Neural cell (in vitro differentiated cells): ENCODE data around the gene TMEM9. TPM values are rescaled to one million over a fixed set of nuclear protein-coding genes. Genes with fewer than 3 reads are reported as not detected.

ENCODE experiments used
- H2AFZ ChIP-seq: fragments of 200-600, 300-800 bp; sonication (generic), shearing (Covaris generic); 2 replicates; pipeline ENCODE4 v1.6.0; 2014; ENCODE audit warnings: low read depth, mild to moderate bottlenecking, antibody characterized with exemption, low read length, moderate library complexity
- H3F3A ChIP-seq: fragments of 200-600 bp; shearing (Covaris generic); 2 replicates; pipeline ENCODE4 v1.6.1; 2016; ENCODE audit warnings: mild to moderate bottlenecking, moderate library complexity, mixed read lengths, antibody characterized with exemption, low read length; ENCODE audit not compliant: insufficient read depth, poor library complexity, severe bottlenecking
- H3K27ac ChIP-seq: fragments of 200-600, 300-800 bp; sonication (generic), shearing (Covaris generic); 2 replicates; pipeline ENCODE4 v1.5.1; 2014; ENCODE audit warnings: mild to moderate bottlenecking, low read length, moderate library complexity
- H3K27me3 ChIP-seq: fragments of 300-800, 200-600 bp; sonication (generic), shearing (Covaris generic); 2 replicates; pipeline ENCODE4 v1.6.0; 2014; ENCODE audit warnings: mild to moderate bottlenecking, low read depth, low read length, moderate library complexity; ENCODE audit not compliant: insufficient read depth
- H3K36me3 ChIP-seq: fragments of 300-800, 200-600 bp; sonication (generic), shearing (Covaris generic); 2 replicates; pipeline ENCODE4 v1.5.1; 2014; ENCODE audit warnings: mild to moderate bottlenecking, antibody characterized with exemption, low read length, moderate library complexity; ENCODE audit not compliant: insufficient read depth
- H3K4me2 ChIP-seq: fragments of 300-800, 200-600 bp; sonication (generic), shearing (Covaris generic); 2 replicates; pipeline ENCODE4 v1.6.0; 2014; ENCODE audit warnings: mild to moderate bottlenecking, low read length
- H3K4me3 ChIP-seq: fragments of 300-800, 200-600 bp; sonication (generic), shearing (Covaris generic); 2 replicates; pipeline ENCODE4 v1.5.1; 2014; ENCODE audit warnings: mild to moderate bottlenecking, low read length, moderate library complexity
- H3K79me2 ChIP-seq: fragments of 200-600 bp; shearing (Covaris generic); replicated peaks from 2 replicates; pipeline ENCODE4 v1.6.0; 2014; ENCODE audit warnings: mild to moderate bottlenecking, low read length, moderate library complexity; ENCODE audit not compliant: insufficient read depth
- H3K9ac ChIP-seq: fragments of 300-800, 200-600 bp; sonication (generic), shearing (Covaris generic); 2 replicates; pipeline ENCODE4 v1.6.1; 2016; ENCODE audit warnings: mild to moderate bottlenecking, low read length, mixed read lengths
- H3K9me2 ChIP-seq: fragments of 200-600 bp; shearing (Covaris generic); 2 replicates; pipeline ENCODE4 v1.6.1; 2016; ENCODE audit warnings: mild to moderate bottlenecking, low read length, mixed read lengths; ENCODE audit not compliant: insufficient read depth
- H3K9me3 ChIP-seq: fragments of 200-600, 300-800 bp; sonication (generic), shearing (Covaris generic); 2 replicates; pipeline ENCODE4 v1.6.1; 2016; ENCODE audit warnings: mild to moderate bottlenecking, mixed run types, low read length, moderate library complexity, mixed read lengths
- H4K20me1 ChIP-seq: fragments of 200-600 bp; shearing (Covaris generic); 2 replicates; pipeline ENCODE4 v1.6.1; 2016; ENCODE audit warnings: mild to moderate bottlenecking, mixed run types; ENCODE audit not compliant: insufficient read depth
- CTCF ChIP-seq: fragments of 450-650 bp; IDR thresholded peaks from 2 replicates; pipeline ENCODE4 v1.5.1; 2014; ENCODE audit warnings: antibody characterized with exemption, mild to moderate bottlenecking, moderate library complexity; ENCODE audit not compliant: poor library complexity, severe bottlenecking
- EP300 ChIP-seq: fragments of 450-650 bp; conservative IDR thresholded peaks from 2 replicates; pipeline ENCODE4 v1.6.1; 2014; ENCODE audit warnings: antibody characterized with exemption, mild to moderate bottlenecking, moderate library complexity; ENCODE audit not compliant: poor library complexity, severe bottlenecking
- EZH2 ChIP-seq: fragments of 200-600, 300-800 bp; shearing (Covaris generic), sonication (generic); IDR thresholded peaks from 2 replicates; pipeline ENCODE4 v1.6.1; 2014; ENCODE audit warnings: antibody characterized with exemption, low read length, borderline replicate concordance, mild to moderate bottlenecking; ENCODE audit not compliant: insufficient read depth, poor library complexity, severe bottlenecking
- MXI1 ChIP-seq: fragments of 450-650 bp; conservative IDR thresholded peaks from 2 replicates; pipeline ENCODE4 v1.6.1; 2014; ENCODE audit warnings: antibody characterized with exemption, mild to moderate bottlenecking; ENCODE audit not compliant: poor library complexity, severe bottlenecking
- POLR2AphosphoS5 ChIP-seq: IDR thresholded peaks from 2 replicates; pipeline ENCODE4 v1.6.1; 2012
- RAD21 ChIP-seq: fragments of 450-650 bp; conservative IDR thresholded peaks from 2 replicates; pipeline ENCODE4 v1.6.1; 2014; ENCODE audit warnings: antibody characterized with exemption, mild to moderate bottlenecking, moderate library complexity
- REST ChIP-seq: IDR thresholded peaks from 2 replicates; pipeline ENCODE4 v1.6.1; 2012; ENCODE audit warnings: borderline replicate concordance
- SMC3 ChIP-seq: fragments of 450-650 bp; conservative IDR thresholded peaks from 2 replicates; pipeline ENCODE4 v1.6.1; 2014; ENCODE audit warnings: antibody characterized with exemption, mild to moderate bottlenecking, moderate library complexity; ENCODE audit not compliant: poor library complexity
- TAF1 ChIP-seq: IDR thresholded peaks from 2 replicates; pipeline ENCODE4 v1.6.1; 2012; ENCODE audit warnings: low read depth
- polyA plus RNA-seq: library from polyadenylated mRNA; depleted of rRNA; stranded (reverse); fragments of >200 nt; gene quantifications from 2 replicates; pipeline ENCODE4 v1.2.3, GENCODE V29; 2014

Gene TMEM9
- polyA plus RNA-seq, 1 donor from 2014 or later: 182 TPM

DNA sequence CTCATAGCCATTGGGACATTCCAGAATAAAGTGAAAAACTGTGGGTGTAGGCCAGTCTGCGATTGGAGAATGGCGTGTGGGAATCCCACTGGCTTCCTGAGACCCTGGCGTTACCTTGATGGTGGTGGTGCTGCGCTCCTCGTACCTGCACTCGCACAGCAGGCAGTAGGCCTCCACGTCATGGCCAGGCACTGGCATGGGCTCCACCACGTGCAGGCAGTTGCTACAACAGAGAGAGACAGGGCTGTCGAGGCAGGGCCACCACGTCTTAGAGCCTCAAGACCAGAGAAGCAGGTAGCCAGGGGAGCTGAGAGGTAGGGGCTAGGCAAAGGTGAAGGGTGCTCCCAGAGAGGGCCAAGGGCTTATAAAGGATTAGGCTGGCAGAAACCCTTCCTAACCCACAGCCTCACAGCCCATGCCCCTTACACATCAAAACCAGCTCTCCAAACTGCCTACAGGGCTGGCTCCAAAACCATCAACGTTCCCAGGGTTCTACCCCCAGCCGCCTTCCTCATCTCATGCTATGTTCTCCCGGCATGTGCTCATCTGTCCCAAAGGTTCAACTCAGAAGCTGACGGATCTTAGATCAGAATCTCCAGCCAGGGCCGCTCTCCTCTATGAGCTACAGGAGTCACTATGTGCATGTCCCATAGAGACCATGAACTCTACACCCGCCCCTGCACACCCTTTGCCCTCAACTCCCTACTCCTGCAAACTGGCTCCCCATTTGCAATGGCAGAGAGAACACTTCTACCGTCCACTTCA, 7.5 kb downstream of the TMEM9 start:
- TF ChIP-seq POLR2AphosphoS5 (no peak), EP300 (no peak), TAF1 (no peak), REST (no peak), SMC3 (no peak), MXI1 (no peak), RAD21 (no peak), EZH2 (no peak), CTCF (no peak)
- no peak overlapping the region for H3K4me2 ChIP-seq
- H3K79me2 ChIP-seq: no peaks in the 10 kb centered on the region
- H3K27me3 ChIP-seq: no peaks in the 10 kb centered on the region
- H3K27ac ChIP-seq: no peak overlapping the region
- H3K9me2 ChIP-seq: no peaks in the 10 kb centered on the region
- no peaks in the 10 kb centered on the region for H3F3A ChIP-seq
- H3K9ac ChIP-seq: no peak overlapping the region
- peaks cover 6% of the 10 kb centered on the region for H3K36me3 ChIP-seq
- no peaks in the 10 kb centered on the region for H3K9me3 ChIP-seq
- H3K4me3 ChIP-seq: no peak overlapping the region
- no peak overlapping the region for H2AFZ ChIP-seq
- no peaks in the 10 kb centered on the region for H4K20me1 ChIP-seq

DNA sequence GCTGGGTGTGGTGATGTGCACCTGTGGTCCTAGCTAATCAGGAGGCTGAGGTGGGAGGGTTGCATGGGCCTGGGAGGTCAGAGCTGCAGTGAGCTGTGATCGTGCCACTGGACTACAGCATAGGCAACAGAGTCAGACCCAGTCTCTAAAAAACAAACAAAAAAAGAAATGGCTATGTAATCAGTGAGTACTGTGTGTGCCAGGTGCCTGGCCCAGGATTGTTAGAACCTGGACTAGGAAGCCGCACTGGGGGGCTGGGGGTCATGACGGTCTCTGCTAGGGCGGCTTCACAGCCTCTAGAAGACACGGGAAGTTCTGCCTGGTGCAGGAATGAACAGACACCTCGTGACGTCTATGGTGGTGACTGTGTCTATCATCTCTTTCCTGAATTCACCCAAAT, 8.5 kb downstream of the TMEM9 start:
- TF ChIP-seq MXI1: no peak
- TF ChIP-seq EZH2: no peak
- TF ChIP-seq EP300: no peak
- TF ChIP-seq POLR2AphosphoS5: no peak
- TF ChIP-seq SMC3: no peak
- TF ChIP-seq CTCF: no peak
- no peak for TF ChIP-seq TAF1
- no peak for TF ChIP-seq REST
- no peak for TF ChIP-seq RAD21
- peaks cover 6% of the 10 kb centered on the region for H3K36me3 ChIP-seq
- H4K20me1 ChIP-seq: no peaks in the 10 kb centered on the region
- H3K27me3 ChIP-seq: no peaks in the 10 kb centered on the region
- no peaks in the 10 kb centered on the region for H3F3A ChIP-seq
- no peak overlapping the region for H3K9ac ChIP-seq
- H3K79me2 ChIP-seq: no peaks in the 10 kb centered on the region
- no peak overlapping the region for H3K4me2 ChIP-seq
- no peak overlapping the region for H2AFZ ChIP-seq
- H3K9me2 ChIP-seq: no peaks in the 10 kb centered on the region
- no peak overlapping the region for H3K27ac ChIP-seq
- H3K4me3 ChIP-seq: no peak overlapping the region
- H3K9me3 ChIP-seq: no peaks in the 10 kb centered on the region
